ENCODE data around the gene CAPN15.

Gene CAPN15

GRCh38 chr16:548586-548985 lies 21.1 kb downstream of the CAPN15 start:
- DNase-seq = no peak

- no peak for DNase-seq
Measured at GRCh38 chr16:549544-550263, 22.2 kb downstream of the CAPN15 start.

GRCh38 chr16:551210-551609 lies 23.7 kb downstream of the CAPN15 start:
- no peak for DNase-seq

- DNase-seq = no peak
Measured at GRCh38 chr16:552171-552570, 24.7 kb downstream of the CAPN15 start.

GRCh38 chr16:553601-554296 lies 26.2 kb downstream of the CAPN15 start:
- DNase-seq = no peak

GRCh38 chr16:554297-554621 lies 26.7 kb downstream of the CAPN15 start:
- no peak for DNase-seq

GRCh38 chr16:554640-555365 lies 27.3 kb downstream of the CAPN15 start:
- no peak for DNase-seq

- DNase-seq = no peak
Measured at GRCh38 chr16:555528-556473, 28.3 kb downstream of the CAPN15 start.

- no peak for DNase-seq
Measured at GRCh38 chr16:556474-557173, 29.1 kb downstream of the CAPN15 start.

- DNase-seq = no peak
Measured at GRCh38 chr16:557463-558297, 30.2 kb downstream of the CAPN15 start.

GRCh38 chr16:558298-559020 lies 30.9 kb downstream of the CAPN15 start:
- DNase-seq = no peak

- DNase-seq = no peak
Measured at GRCh38 chr16:559021-559380, 31.5 kb downstream of the CAPN15 start.

GRCh38 chr16:559411-560203 lies 32.1 kb downstream of the CAPN15 start:
- DNase-seq = no peak

- DNase-seq = no peak
Measured at GRCh38 chr16:560204-560700, 32.7 kb downstream of the CAPN15 start, which contains the start of gene PRR35. Gene PRR35 (plus strand): TSS chr16:560394. CDS start chr16:563295, 2,901 bp downstream.

GRCh38 chr16:560701-561412 lies 33.3 kb downstream of the CAPN15 start:
- no peak for DNase-seq

- no peak for DNase-seq
Measured at GRCh38 chr16:561413-561794, 33.9 kb downstream of the CAPN15 start.

- DNase-seq = no peak
Measured at GRCh38 chr16:561957-562938, 34.7 kb downstream of the CAPN15 start.

All from GF-D8 (cell line).